Activated naive CD8-positive, alpha-beta T cell treated with anti-CD3 and anti-CD28 coated beads for 36 hours (primary cell): ENCODE measurements around the gene BPIFB4. TPM values are rescaled to one million over a fixed set of nuclear protein-coding genes. Genes with fewer than 3 reads are reported as not detected.
A peak's percentile ranks its signal among the peaks of the same experiment; 100 is the strongest.
"Not testable (repeated sequence)": the region's sequence is repeated elsewhere in the genome, so short reads cannot be mapped to it uniquely, and the experiment has no call there.

Experiments used
- DNase-seq: peaks from one replicate; pipeline ENCODE4 v3.0.0; 2021
- H3K27ac Mint-ChIP-seq: one replicate; pipeline ENCODE4 v1.8.0; 2022; ENCODE audit warnings: mild to moderate bottlenecking, moderate library complexity, mixed read lengths
- H3K27me3 Mint-ChIP-seq: one replicate; pipeline ENCODE4 v1.8.0; 2022; ENCODE audit warnings: mild to moderate bottlenecking, mixed read lengths
- H3K36me3 Mint-ChIP-seq: one replicate; pipeline ENCODE4 v1.8.0; 2021; ENCODE audit warnings: mild to moderate bottlenecking, mixed read lengths
- H3K4me1 Mint-ChIP-seq: one replicate; pipeline ENCODE4 v1.8.0; 2021; ENCODE audit warnings: mixed read lengths
- H3K4me3 Mint-ChIP-seq: one replicate; pipeline ENCODE4 v1.8.0; 2022; ENCODE audit warnings: mild to moderate bottlenecking, moderate library complexity, mixed read lengths
- H3K9me3 Mint-ChIP-seq: one replicate; pipeline ENCODE4 v1.8.0; 2022; ENCODE audit warnings: mixed read lengths
- total RNA-seq, 2 experiments: library from RNA; stranded (reverse); gene quantifications; one replicate each; pipeline ENCODE4 v1.2.3, GENCODE V29; 2021

Gene BPIFB4
- total RNA-seq, 2 experiments from 2014 or later, result not detected

DNA sequence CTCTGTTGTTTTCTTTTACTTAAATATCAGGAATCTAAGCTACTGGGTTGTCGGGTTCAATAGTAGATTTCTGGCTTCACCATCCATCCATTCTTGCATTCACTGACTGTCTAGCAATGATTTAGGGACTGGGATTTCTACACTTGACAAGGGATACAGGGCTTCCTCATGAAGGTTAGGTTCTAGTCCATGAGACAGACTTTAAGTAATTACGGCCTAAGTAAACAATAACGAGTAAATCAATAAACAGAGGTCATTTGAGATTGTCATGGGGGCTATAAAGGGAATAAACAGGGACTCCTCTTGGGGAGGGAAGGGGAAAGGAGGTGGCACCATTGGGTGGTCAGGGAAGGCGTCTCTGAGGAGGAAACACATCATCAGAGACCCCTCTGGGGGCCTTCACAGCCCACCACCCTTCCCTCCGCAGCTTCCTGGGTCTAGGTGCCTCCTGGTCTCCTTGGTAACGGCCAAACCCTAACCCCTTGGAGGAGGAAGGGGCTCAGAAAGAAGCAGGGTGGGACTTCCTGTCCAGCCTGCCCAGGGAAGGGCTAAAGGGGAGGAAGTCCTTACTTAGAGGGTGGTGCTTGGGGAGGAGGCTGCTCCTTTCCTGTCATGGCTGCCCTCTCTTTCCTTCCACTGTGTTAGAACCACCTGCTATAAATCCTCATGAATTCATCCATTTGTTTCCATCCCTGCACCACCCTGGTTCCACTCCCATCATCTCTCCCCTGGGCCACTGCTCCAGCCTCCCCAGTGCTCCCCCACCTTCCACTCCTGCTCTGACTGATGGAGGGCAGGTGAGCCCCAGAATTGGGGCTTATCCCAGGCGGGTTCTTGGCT, 33.3 kb downstream of the BPIFB4 start:
- no peak overlapping the region for H3K27ac Mint-ChIP-seq
- H3K27me3 Mint-ChIP-seq, result no peaks in the 10 kb centered on the region
- no peak for DNase-seq
- no peak overlapping the region for H3K4me3 Mint-ChIP-seq
- no peaks in the 10 kb centered on the region for H3K9me3 Mint-ChIP-seq
- H3K4me1 Mint-ChIP-seq, result no peaks in the 10 kb centered on the region
- H3K36me3 Mint-ChIP-seq, result no peaks in the 10 kb centered on the region

- H3K36me3 Mint-ChIP-seq, result no peaks in the 10 kb centered on the region
- no peak for DNase-seq
- no peak overlapping the region for H3K4me3 Mint-ChIP-seq
- H3K9me3 Mint-ChIP-seq, result no peaks in the 10 kb centered on the region
- no peak overlapping the region for H3K27ac Mint-ChIP-seq
- no peaks in the 10 kb centered on the region for H3K27me3 Mint-ChIP-seq
- H3K4me1 Mint-ChIP-seq, result no peaks in the 10 kb centered on the region
Measured at GRCh38 chr20:33113387-33113908, 34.0 kb downstream of the BPIFB4 start.

DNA sequence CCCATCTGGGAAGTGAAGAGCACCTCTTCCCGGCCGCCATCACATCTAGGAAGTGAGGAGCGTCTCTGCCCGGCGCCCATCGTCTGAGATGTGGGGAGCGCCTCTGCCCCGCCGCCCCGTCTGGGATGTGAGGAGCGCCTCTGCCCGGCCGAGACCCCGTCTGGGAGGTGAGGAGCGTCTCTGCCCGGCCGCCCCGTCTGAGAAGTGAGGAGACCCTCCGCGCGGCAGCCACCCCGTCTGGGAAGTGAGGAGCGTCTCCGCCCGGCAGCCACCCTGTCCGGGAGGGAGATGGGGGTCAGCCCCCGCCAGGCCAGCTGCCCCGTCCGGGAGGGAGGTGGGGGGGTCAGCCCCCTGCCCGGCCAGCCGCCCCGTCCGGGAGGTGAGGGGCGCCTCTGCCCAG, 36.1 kb downstream of the BPIFB4 start:
- not testable (repeated sequence) for H3K27ac Mint-ChIP-seq, H3K27me3 Mint-ChIP-seq, H3K9me3 Mint-ChIP-seq, H3K36me3 Mint-ChIP-seq, H3K4me3 Mint-ChIP-seq, DNase-seq
- H3K4me1 Mint-ChIP-seq, result peaks cover 14% of the 10 kb centered on the region

GRCh38 chr20:33119725-33120720, 40.6 kb downstream of the BPIFB4 start:
- peaks cover 5% of the 10 kb centered on the region for H3K9me3 Mint-ChIP-seq
- H3K27ac Mint-ChIP-seq, result peak overlapping the region; percentile 35
- peaks cover 4% of the 10 kb centered on the region for H3K27me3 Mint-ChIP-seq
- no peak overlapping the region for H3K4me3 Mint-ChIP-seq
- no peak for DNase-seq
- peaks cover 15% of the 10 kb centered on the region for H3K4me1 Mint-ChIP-seq
- peaks cover 4% of the 10 kb centered on the region for H3K36me3 Mint-ChIP-seq

GRCh38 chr20:33120934-33121333, 41.5 kb downstream of the BPIFB4 start:
- H3K4me3 Mint-ChIP-seq, result no peak overlapping the region
- peaks cover 15% of the 10 kb centered on the region for H3K4me1 Mint-ChIP-seq
- no peak for DNase-seq
- peaks cover 4% of the 10 kb centered on the region for H3K36me3 Mint-ChIP-seq
- H3K27me3 Mint-ChIP-seq, result peaks cover 4% of the 10 kb centered on the region
- H3K9me3 Mint-ChIP-seq, result peaks cover 5% of the 10 kb centered on the region
- no peak overlapping the region for H3K27ac Mint-ChIP-seq

DNA sequence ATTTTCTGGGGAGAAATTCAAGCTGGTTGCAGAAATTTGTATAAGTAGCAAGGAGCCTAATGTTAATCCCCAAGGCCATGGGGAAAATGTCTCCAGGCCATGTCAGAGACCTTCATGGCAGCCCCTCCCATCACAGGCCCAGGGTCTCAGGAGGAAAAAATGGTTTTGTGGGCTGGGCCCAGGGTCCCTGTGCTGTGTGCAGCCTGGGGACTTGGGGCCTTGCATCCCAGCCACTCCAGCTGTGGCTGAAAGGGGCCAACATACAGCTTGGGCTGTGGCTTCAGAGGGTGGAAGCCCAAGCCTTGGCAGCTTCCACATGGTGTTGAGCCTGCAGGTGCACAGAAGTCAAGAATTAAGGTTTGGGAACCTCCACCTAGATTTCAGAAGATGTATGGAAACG, 42.9 kb downstream of the BPIFB4 start:
- not testable (repeated sequence) for DNase-seq, H3K4me3 Mint-ChIP-seq, H3K27ac Mint-ChIP-seq, H3K9me3 Mint-ChIP-seq, H3K27me3 Mint-ChIP-seq, H3K36me3 Mint-ChIP-seq
- peaks cover 15% of the 10 kb centered on the region for H3K4me1 Mint-ChIP-seq

DNA sequence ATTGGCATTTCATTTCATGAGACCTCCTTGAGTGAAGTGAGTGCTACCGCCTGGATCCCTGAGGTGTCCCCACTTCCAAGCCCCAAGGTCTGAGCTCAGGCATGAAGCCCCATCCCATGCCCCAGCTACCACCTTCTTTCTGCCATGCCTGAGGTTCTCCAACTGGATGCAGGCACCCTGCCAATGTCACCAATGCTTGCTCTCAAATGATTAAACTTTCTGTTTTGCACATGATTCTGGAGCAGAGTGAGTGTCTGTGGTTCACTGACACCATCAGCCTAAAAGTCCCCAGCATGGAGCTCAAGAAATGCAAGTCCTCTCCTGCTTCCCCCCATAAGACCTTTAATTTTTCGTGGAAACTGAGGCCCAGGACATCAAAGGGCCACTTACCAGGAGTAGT, 44.8 kb downstream of the BPIFB4 start:
- peaks cover 4% of the 10 kb centered on the region for H3K9me3 Mint-ChIP-seq

DNA sequence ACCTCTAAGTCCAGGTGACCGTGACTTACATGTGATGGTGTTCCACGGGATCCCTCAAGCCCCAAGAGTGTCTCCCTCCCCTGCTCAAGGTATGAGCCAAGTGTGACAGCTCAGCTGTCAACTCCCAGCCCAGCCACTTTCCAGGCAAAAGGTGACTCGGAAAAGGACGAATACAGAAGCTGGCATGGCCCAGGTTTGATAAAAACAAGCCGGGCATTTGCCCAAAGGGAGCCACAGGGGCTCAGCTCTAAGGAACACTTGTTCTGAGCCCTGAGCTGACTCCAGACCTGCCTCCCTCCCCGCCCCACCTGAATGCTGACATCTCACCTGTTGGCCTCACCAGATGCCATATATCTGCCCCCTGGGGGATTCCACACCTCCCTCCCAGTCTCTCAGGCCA, 45.6 kb downstream of the BPIFB4 start:
- Mint-ChIP-seq H3K4me3 (no peak overlapping the region), H3K36me3 (peaks cover 4% of the 10 kb centered on the region), H3K4me1 (peaks cover 6% of the 10 kb centered on the region), H3K27me3 (peaks cover 4% of the 10 kb centered on the region), H3K9me3 (peaks cover 4% of the 10 kb centered on the region), H3K27ac (no peak overlapping the region)
- no peak for DNase-seq

More for the DNA sequence above, 44.8 kb downstream of the BPIFB4 start:
- peaks cover 13% of the 10 kb centered on the region for H3K4me1 Mint-ChIP-seq
- no peak overlapping the region for H3K4me3 Mint-ChIP-seq
- DNase-seq, result no peak
- H3K36me3 Mint-ChIP-seq, result peaks cover 4% of the 10 kb centered on the region
- H3K27me3 Mint-ChIP-seq, result peaks cover 4% of the 10 kb centered on the region
- H3K27ac Mint-ChIP-seq, result no peak overlapping the region

DNA sequence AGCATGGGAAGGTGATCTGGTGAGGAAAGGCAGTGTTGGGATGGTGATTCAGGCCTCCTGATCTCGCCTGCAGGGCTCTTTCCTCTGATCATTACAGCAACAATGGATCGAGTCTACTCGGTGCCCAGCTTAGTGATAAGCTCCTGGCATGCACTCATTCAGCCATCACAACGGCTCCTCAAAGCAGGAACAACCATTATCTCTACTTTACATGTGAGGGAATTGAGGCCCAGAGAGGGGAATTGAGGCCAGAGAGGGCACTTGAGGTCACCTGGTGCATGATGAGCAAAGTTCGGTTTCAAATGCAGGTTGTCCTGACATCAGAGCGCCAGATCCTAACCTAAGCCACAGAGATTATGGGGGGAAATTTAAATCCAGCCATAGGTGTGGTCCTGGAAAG, 46.5 kb downstream of the BPIFB4 start:
- H3K9me3 Mint-ChIP-seq, result no peaks in the 10 kb centered on the region
- H3K36me3 Mint-ChIP-seq, result no peaks in the 10 kb centered on the region
- peaks cover 4% of the 10 kb centered on the region for H3K27me3 Mint-ChIP-seq

GRCh38 chr20:33127422-33128097, 48.1 kb downstream of the BPIFB4 start:
- no peaks in the 10 kb centered on the region for H3K36me3 Mint-ChIP-seq
- H3K9me3 Mint-ChIP-seq, result no peaks in the 10 kb centered on the region
- H3K4me1 Mint-ChIP-seq, result no peaks in the 10 kb centered on the region
- H3K27me3 Mint-ChIP-seq, result peaks cover 8% of the 10 kb centered on the region
- no peak overlapping the region for H3K4me3 Mint-ChIP-seq
- H3K27ac Mint-ChIP-seq, result no peak overlapping the region
- no peak for DNase-seq

More for the DNA sequence above, 46.5 kb downstream of the BPIFB4 start:
- H3K27ac Mint-ChIP-seq, result no peak overlapping the region
- no peak for DNase-seq
- no peak overlapping the region for H3K4me3 Mint-ChIP-seq
- no peaks in the 10 kb centered on the region for H3K4me1 Mint-ChIP-seq

- no peak overlapping the region for H3K4me3 Mint-ChIP-seq
Measured at GRCh38 chr20:33130568-33131061, 51.2 kb downstream of the BPIFB4 start.

DNA sequence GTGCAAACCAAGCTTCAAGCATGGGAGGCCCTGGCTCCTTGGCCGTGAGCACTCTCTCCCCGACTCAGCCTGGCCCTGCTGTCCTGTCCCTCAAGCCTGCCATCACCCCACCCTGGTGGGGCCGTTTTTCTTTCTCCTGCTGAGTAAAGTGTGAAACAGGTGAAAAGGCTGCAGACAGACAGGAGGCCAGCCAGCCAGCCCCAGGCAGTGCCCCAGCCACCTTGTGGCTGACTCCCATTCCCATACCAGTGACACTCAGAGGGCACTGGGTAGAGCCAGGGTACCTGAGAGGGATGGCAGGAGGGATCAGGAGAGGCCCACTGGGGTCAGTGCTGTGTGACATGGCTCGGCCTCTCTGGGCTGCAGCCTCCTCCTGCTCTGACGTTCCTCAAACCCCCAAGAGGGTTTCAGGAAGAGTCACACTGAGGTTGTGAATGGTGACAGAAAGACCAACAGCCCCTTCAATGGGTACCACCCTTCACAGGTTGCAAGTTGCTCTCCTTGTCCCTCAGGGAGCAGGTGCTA, 52.6 kb downstream of the BPIFB4 start:
- Mint-ChIP-seq H3K36me3 (no peaks in the 10 kb centered on the region), H3K9me3 (no peaks in the 10 kb centered on the region), H3K4me3 (no peak overlapping the region), H3K4me1 (no peaks in the 10 kb centered on the region), H3K27ac (no peak overlapping the region), H3K27me3 (peaks cover 4% of the 10 kb centered on the region)
- DNase-seq, result no peak

More at GRCh38 chr20:33130568-33131061, 51.2 kb downstream of the BPIFB4 start:
- Mint-ChIP-seq H3K4me1 (no peaks in the 10 kb centered on the region), H3K27ac (no peak overlapping the region), H3K9me3 (no peaks in the 10 kb centered on the region), H3K27me3 (peaks cover 4% of the 10 kb centered on the region), H3K36me3 (no peaks in the 10 kb centered on the region)
- no peak for DNase-seq

DNA sequence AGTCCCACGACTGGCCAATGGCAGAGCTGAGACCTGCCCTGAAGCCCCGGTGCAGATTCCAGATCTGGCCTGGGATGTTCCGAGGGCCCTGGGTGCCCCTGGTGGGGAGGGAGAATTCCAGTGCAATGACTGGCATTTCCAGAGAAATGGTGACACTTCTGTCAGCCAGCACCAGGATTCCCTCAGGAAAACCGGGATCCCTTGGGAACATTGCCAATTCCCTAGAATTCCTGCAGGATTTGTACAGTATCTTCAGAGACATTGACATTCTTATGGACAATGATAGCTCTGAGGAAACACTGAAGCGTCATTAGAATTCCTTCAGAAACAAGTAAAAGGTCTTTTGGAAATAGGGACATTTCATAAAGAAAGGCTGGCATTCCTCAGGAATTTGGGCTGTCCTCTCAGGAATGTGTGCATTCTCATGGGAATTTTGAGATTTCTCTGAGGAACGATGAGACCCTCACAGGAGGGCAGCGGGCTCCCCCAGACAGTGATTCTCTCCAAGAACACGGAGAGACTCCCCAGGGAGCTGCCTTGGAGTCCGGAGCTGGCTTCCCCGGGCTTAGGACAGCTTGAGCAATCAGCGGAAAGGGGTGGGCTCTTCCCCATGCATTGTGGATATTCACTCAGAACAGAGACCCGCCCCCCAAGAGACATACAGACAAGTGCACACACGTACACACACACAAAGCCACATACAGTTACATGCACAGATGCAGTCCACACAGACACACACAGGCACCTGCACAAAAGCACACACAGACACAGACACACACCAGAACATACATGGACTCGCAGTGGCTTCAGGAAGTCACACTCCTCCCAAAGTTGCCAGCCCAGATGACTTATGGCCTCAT, 53.3 kb downstream of the BPIFB4 start:
- H3K9me3 Mint-ChIP-seq, result no peaks in the 10 kb centered on the region
- H3K4me3 Mint-ChIP-seq, result no peak overlapping the region
- no peaks in the 10 kb centered on the region for H3K4me1 Mint-ChIP-seq
- H3K36me3 Mint-ChIP-seq, result no peaks in the 10 kb centered on the region
- peaks cover 4% of the 10 kb centered on the region for H3K27me3 Mint-ChIP-seq
- DNase-seq, result no peak
- no peak overlapping the region for H3K27ac Mint-ChIP-seq
